Tibial nerve (tissue), 3 donors: ENCODE results near the gene PDE6G.

Experiments used
- POLR2A ChIP-seq, 2 donors: fragments of 450-650 bp; IDR thresholded peaks; one replicate each; pipeline ENCODE4 v1.6.1; 2017; ENCODE audit warnings: antibody characterized with exemption in 2 of 2, mild to moderate bottlenecking in 2 of 2, moderate library complexity in 2 of 2
- TF ChIP-seq, protein P1 (sequence below), 5 experiments: fragments of 200-600 bp in 3 of 5; fragments of 450-650 bp in 2 of 5; sonication (generic) in 3 of 5; IDR thresholded peaks; one replicate each; pipeline ENCODE4 v1.5.1; 2016 to 2019; ENCODE audit warnings: antibody characterized with exemption in 5 of 5, mild to moderate bottlenecking in 3 of 5, moderate library complexity in 2 of 5

DNA sequence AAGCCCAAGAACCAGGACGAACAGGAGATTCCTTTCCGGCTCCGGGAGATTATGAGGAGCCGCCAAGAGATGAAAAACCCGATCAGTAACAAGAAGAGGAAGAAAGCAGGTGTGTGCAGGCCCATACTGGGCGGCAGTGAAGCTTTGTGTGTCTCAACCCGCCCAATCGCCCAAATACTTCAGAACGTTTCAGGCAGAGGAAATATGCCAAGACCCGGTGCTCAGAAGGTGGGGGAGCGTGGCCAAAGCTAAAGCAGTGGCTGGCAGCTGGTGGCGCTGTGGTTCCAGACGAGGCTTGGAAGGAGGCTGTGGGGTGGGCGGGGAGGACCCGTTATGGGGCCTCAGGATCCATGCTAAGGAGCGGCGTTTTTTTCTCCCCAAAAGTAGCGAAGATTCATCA, 11.4 kb upstream of the PDE6G start:
- no peak for TF ChIP-seq POLR2A (IDR thresholded peaks at IDR 0.05)
- TF ChIP-seq, protein P1, sequence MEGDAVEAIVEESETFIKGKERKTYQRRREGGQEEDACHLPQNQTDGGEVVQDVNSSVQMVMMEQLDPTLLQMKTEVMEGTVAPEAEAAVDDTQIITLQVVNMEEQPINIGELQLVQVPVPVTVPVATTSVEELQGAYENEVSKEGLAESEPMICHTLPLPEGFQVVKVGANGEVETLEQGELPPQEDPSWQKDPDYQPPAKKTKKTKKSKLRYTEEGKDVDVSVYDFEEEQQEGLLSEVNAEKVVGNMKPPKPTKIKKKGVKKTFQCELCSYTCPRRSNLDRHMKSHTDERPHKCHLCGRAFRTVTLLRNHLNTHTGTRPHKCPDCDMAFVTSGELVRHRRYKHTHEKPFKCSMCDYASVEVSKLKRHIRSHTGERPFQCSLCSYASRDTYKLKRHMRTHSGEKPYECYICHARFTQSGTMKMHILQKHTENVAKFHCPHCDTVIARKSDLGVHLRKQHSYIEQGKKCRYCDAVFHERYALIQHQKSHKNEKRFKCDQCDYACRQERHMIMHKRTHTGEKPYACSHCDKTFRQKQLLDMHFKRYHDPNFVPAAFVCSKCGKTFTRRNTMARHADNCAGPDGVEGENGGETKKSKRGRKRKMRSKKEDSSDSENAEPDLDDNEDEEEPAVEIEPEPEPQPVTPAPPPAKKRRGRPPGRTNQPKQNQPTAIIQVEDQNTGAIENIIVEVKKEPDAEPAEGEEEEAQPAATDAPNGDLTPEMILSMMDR (IDR thresholded peaks at IDR 0.05): no peak
